Esophagus muscularis mucosa (tissue), 4 donors: ENCODE measurements around the gene CABLES1. TPM values are rescaled to one million over a fixed set of nuclear protein-coding genes. Genes with fewer than 3 reads are reported as not detected.

Experiments
- DNase-seq: peaks from one replicate; pipeline ENCODE4 v3.0.0-alpha.2; 2017; ENCODE audit errors: extremely low spot score
- H3K27ac ChIP-seq, 4 donors: fragments of 200-600 bp; sonication (generic); replicated peaks in 1 of 4; 1 replicate in 3 of 4; 2 replicates in 1 of 4; pipeline ENCODE4 v1.5.1; 2016 to 2019; ENCODE audit warnings: mild to moderate bottlenecking in 1 of 4
- H3K27me3 ChIP-seq, 4 donors: fragments of 200-600 bp; sonication (generic); one replicate each; pipeline versions ENCODE4 v1.5.1 to v1.6.0; 2016 to 2019
- H3K36me3 ChIP-seq, 4 donors: fragments of 200-600 bp; sonication (generic); one replicate each; pipeline ENCODE4 v1.5.1; 2016 to 2019
- H3K4me1 ChIP-seq, 4 donors: fragments of 200-600 bp; sonication (generic); one replicate each; pipeline ENCODE4 v1.5.1; 2016 to 2019
- H3K4me3 ChIP-seq, 4 donors: fragments of 200-600 bp; sonication (generic); 1 replicate in 2 of 4; 2 replicates in 2 of 4; pipeline ENCODE4 v1.5.1; 2016 to 2019; ENCODE audit warnings: mild to moderate bottlenecking in 4 of 4, moderate library complexity in 1 of 4
- H3K9me3 ChIP-seq, 4 donors: fragments of 200-600 bp; sonication (generic); 1 replicate in 3 of 4; 2 replicates in 1 of 4; pipeline ENCODE4 v1.5.1; 2016 to 2019
- CTCF ChIP-seq, 3 experiments: fragments of 200-600 bp in 2 of 3; fragments of 450-650 bp in 1 of 3; sonication (generic) in 2 of 3; IDR thresholded peaks; one replicate each; pipeline ENCODE4 v1.5.1; 2017 to 2019; ENCODE audit warnings: antibody characterized with exemption in 3 of 3, mild to moderate bottlenecking in 2 of 3, moderate library complexity in 1 of 3
- EP300 ChIP-seq: sonication (generic); formaldehyde crosslinking; IDR thresholded peaks from one replicate; pipeline ENCODE4 v1.6.1; 2017; ENCODE audit warnings: antibody characterized with exemption
- POLR2A ChIP-seq: fragments of 450-650 bp; IDR thresholded peaks from one replicate; pipeline ENCODE4 v1.6.1; 2017; ENCODE audit warnings: antibody characterized with exemption, moderate library complexity, mild to moderate bottlenecking, low read depth
- POLR2AphosphoS5 ChIP-seq, 2 donors: sonication (generic); formaldehyde crosslinking; IDR thresholded peaks; one replicate each; pipeline ENCODE4 v1.6.1; 2017; ENCODE audit warnings: antibody characterized with exemption in 2 of 2
- WGBS: methylation state at CpG from one replicate; pipeline ENCODE4 v1.1.5; 2018; 5-methylcytosine and 5-hydroxymethylcytosine counted together
- intact Hi-C: fragments of 100-400 bp; cut with DNase I; formaldehyde crosslinking; loops from one replicate; pipeline ENCODE4 v1.15.1; 2023
- total RNA-seq, 4 donors: library from RNA; depleted of rRNA; stranded (reverse); fragments of >200 nt; gene quantifications; one replicate each; pipeline versions ENCODE4 v1.1.0 to v1.2.1, GENCODE V29; 2016

The CABLES1 gene
- total RNA-seq, 4 donors from 2014 or later = 3.8 to 8.3 (median 6.4) TPM

GRCh38 chr18:23226930-23227725 is 91.8 kb downstream of the CABLES1 start:
- H3K27me3 ChIP-seq = no peaks in the 10 kb centered on the region
- H3K4me3 ChIP-seq = no peak overlapping the region
- no peaks in the 10 kb centered on the region for H3K36me3 ChIP-seq
- peak overlapping the region; percentile 56 to 72 (median 64) for H3K27ac ChIP-seq
- H3K9me3 ChIP-seq = no peaks in the 10 kb centered on the region
- DNase-seq = no peak
- intact Hi-C loops = no loop called here
- 71% methylated on average over 11 of the region's 11 CpGs for WGBS
- H3K4me1 ChIP-seq = peaks cover 46 to 74% (median 61%) of the 10 kb centered on the region in 4 donors
- TF ChIP-seq EP300 (no peak), CTCF (IDR thresholded peaks at IDR 0.05) (no peak), POLR2AphosphoS5 (IDR thresholded peaks at IDR 0.05) (peak; percentile 10 to 31)

DNA sequence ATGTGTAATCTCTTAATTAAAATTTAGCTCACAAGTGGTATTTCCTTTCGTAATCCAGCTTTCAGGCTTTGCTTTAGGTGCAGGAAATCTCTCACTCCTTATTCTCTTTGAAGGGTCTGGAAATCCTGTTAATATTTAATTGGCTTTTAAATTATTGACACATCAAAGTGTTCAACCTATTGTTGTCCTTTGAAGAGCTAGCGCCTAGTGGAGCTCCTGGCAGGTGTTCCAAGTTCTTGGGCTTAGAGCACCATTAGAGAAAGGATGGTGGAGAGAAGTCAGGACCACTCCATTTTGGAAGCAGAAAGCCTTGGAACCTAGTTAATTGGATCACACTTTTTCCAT is 92.4 kb downstream of the CABLES1 start:
- Histone ChIP-seq H3K36me3 (no peaks in the 10 kb centered on the region), H3K27ac (peak overlapping the region; percentile 56 to 72 (median 64)), H3K4me1 (peaks cover 46 to 74% (median 62%) of the 10 kb centered on the region in 4 donors), H3K4me3 (no peak overlapping the region), H3K9me3 (no peaks in the 10 kb centered on the region), H3K27me3 (no peaks in the 10 kb centered on the region)
- TF ChIP-seq EP300 (no peak), CTCF (IDR thresholded peaks at IDR 0.05) (no peak), POLR2AphosphoS5 (IDR thresholded peaks at IDR 0.05) (no peak), POLR2A (no peak)
- WGBS = 84% methylated on average over 2 of the region's 2 CpGs
- DNase-seq = no peak
- intact Hi-C loops = no loop called here

- Histone ChIP-seq H3K4me1 (peaks cover 46 to 74% (median 62%) of the 10 kb centered on the region in 4 donors), H3K4me3 (no peak overlapping the region), H3K36me3 (no peaks in the 10 kb centered on the region), H3K27ac (peak overlapping the region; percentile 56 to 72 (median 64)), H3K9me3 (no peaks in the 10 kb centered on the region), H3K27me3 (no peaks in the 10 kb centered on the region)
- no peak for TF ChIP-seq EP300
- no peak for TF ChIP-seq POLR2AphosphoS5 (IDR thresholded peaks at IDR 0.05)
- no peak for TF ChIP-seq CTCF (IDR thresholded peaks at IDR 0.05)
- no peak for TF ChIP-seq POLR2A
- no peak for DNase-seq
- 21% methylated on average over 7 of the region's 7 CpGs for whole genome bisulfite sequencing
- intact Hi-C loops = no loop called here
These were observed 93.1 kb downstream of the CABLES1 start for GRCh38 chr18:23228102-23229061.

GRCh38 chr18:23229472-23229871 is 94.2 kb downstream of the CABLES1 start:
- DNase-seq = no peak
- H3K9me3 ChIP-seq = no peaks in the 10 kb centered on the region
- intact Hi-C loops = no loop called here
- no peak overlapping the region for H3K4me3 ChIP-seq
- no peak for TF ChIP-seq POLR2A
- no peak for TF ChIP-seq EP300
- TF ChIP-seq POLR2AphosphoS5 (IDR thresholded peaks at IDR 0.05) = no peak
- TF ChIP-seq CTCF (IDR thresholded peaks at IDR 0.05) = no peak
- 49% methylated on average over 3 of the region's 3 CpGs for WGBS
- H3K36me3 ChIP-seq = no peaks in the 10 kb centered on the region
- H3K27me3 ChIP-seq = no peaks in the 10 kb centered on the region
- peak overlapping the region; percentile 44 to 72 (median 62) for H3K27ac ChIP-seq
- peaks cover 46 to 70% (median 62%) of the 10 kb centered on the region in 4 donors for H3K4me1 ChIP-seq
